Measurements from ENCODE around the gene RFPL1.
"Not testable (repeated sequence)": the region's sequence is repeated elsewhere in the genome, so short reads cannot be mapped to it uniquely, and the experiment has no call there.

The RFPL1 gene

GRCh38 chr22:29412772-29413171, 25.6 kb upstream of the RFPL1 start:
- not testable (repeated sequence) for H3K27me3 ChIP-seq (ENCODE audit: insufficient read depth, low read length); H3K36me3 ChIP-seq (ENCODE audit: insufficient read depth, low read depth, low read length); H3K27ac ChIP-seq (ENCODE audit: low read length); H3K9ac ChIP-seq (ENCODE audit: low read depth, low read length); H3K9me3 ChIP-seq (ENCODE audit: insufficient read depth, low read depth, low read length); H3K4me1 ChIP-seq (ENCODE audit: insufficient read depth, low read length); H3K4me3 ChIP-seq (ENCODE audit: low read length)

- not testable (repeated sequence) for H3K27ac ChIP-seq (ENCODE audit: low read length); H3K36me3 ChIP-seq (ENCODE audit: insufficient read depth, low read depth, low read length); H3K9ac ChIP-seq (ENCODE audit: low read depth, low read length); H3K9me3 ChIP-seq (ENCODE audit: insufficient read depth, low read depth, low read length); H3K4me1 ChIP-seq (ENCODE audit: insufficient read depth, low read length); H3K27me3 ChIP-seq (ENCODE audit: insufficient read depth, low read length); H3K4me3 ChIP-seq (ENCODE audit: low read length)
These were observed 23.3 kb upstream of the RFPL1 start for GRCh38 chr22:29414951-29415591.

GRCh38 chr22:29418704-29419103, 19.7 kb upstream of the RFPL1 start:
- H3K36me3 ChIP-seq (ENCODE audit: insufficient read depth, low read depth, low read length); H3K27me3 ChIP-seq (ENCODE audit: insufficient read depth, low read length); H3K9me3 ChIP-seq (ENCODE audit: insufficient read depth, low read depth, low read length); H3K9ac ChIP-seq (ENCODE audit: low read depth, low read length); H3K4me1 ChIP-seq (ENCODE audit: insufficient read depth, low read length); H3K4me3 ChIP-seq (ENCODE audit: low read length); H3K27ac ChIP-seq (ENCODE audit: low read length): not testable (repeated sequence)

DNA sequence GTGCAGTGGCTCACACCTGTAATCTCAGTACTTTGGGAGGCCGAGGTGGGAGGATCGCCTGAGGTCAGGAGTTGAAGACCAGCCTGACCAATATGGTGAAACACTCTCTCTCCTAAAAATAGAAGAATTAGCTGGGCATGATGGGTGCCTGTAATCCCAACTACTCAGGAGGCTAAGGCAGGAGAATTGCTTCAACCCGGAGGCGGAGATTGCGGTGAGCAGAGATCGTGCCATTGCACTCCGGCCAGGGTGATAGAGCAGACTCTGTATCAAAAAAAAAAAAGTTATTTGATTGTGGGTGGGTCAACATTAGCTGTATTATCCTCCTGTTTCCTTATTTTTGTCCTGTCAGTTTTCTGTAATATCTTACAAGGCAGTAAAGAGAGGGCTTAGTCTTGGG, 11.9 kb upstream of the RFPL1 start:
- Histone ChIP-seq H3K27me3 (ENCODE audit: insufficient read depth, low read length) (no peaks in the 10 kb centered on the region), H3K9me3 (ENCODE audit: insufficient read depth, low read depth, low read length) (no peaks in the 10 kb centered on the region), H3K4me3 (ENCODE audit: low read length) (no peak overlapping the region), H3K27ac (ENCODE audit: low read length) (no peak overlapping the region), H3K4me1 (ENCODE audit: insufficient read depth, low read length) (peaks cover 2% of the 10 kb centered on the region; the same call in 1 of the 2 replicates), H3K36me3 (ENCODE audit: insufficient read depth, low read depth, low read length) (no peaks in the 10 kb centered on the region), H3K9ac (ENCODE audit: low read depth, low read length) (no peak overlapping the region)

- Histone ChIP-seq H3K9ac (ENCODE audit: low read depth, low read length) (no peak overlapping the region), H3K9me3 (ENCODE audit: insufficient read depth, low read depth, low read length) (no peaks in the 10 kb centered on the region), H3K4me1 (ENCODE audit: insufficient read depth, low read length) (peaks cover 2% of the 10 kb centered on the region; the same call in 1 of the 2 replicates), H3K36me3 (ENCODE audit: insufficient read depth, low read depth, low read length) (no peaks in the 10 kb centered on the region), H3K27me3 (ENCODE audit: insufficient read depth, low read length) (no peaks in the 10 kb centered on the region), H3K27ac (ENCODE audit: low read length) (no peak overlapping the region), H3K4me3 (ENCODE audit: low read length) (no peak overlapping the region)
These were observed 11.1 kb upstream of the RFPL1 start for GRCh38 chr22:29427176-29427760.

- Histone ChIP-seq H3K4me1 (ENCODE audit: insufficient read depth, low read length) (peaks cover 2% of the 10 kb centered on the region; the same call in 1 of the 2 replicates), H3K9me3 (ENCODE audit: insufficient read depth, low read depth, low read length) (no peaks in the 10 kb centered on the region), H3K27ac (ENCODE audit: low read length) (no peak overlapping the region)
These were observed 6.4 kb upstream of the RFPL1 start for GRCh38 chr22:29431986-29432385.

GRCh38 chr22:29433856-29434255, 4.5 kb upstream of the RFPL1 start:
- Histone ChIP-seq H3K36me3 (ENCODE audit: insufficient read depth, low read depth, low read length) (no peaks in the 10 kb centered on the region), H3K27me3 (ENCODE audit: insufficient read depth, low read length) (no peaks in the 10 kb centered on the region)

More at GRCh38 chr22:29431986-29432385, 6.4 kb upstream of the RFPL1 start:
- Histone ChIP-seq H3K36me3 (ENCODE audit: insufficient read depth, low read depth, low read length) (no peaks in the 10 kb centered on the region), H3K4me3 (ENCODE audit: low read length) (no peak overlapping the region), H3K9ac (ENCODE audit: low read depth, low read length) (no peak overlapping the region), H3K27me3 (ENCODE audit: insufficient read depth, low read length) (no peaks in the 10 kb centered on the region)

GRCh38 chr22:29434288-29434687, 4.1 kb upstream of the RFPL1 start:
- no peaks in the 10 kb centered on the region for H3K27me3 ChIP-seq (ENCODE audit: insufficient read depth, low read length)
- H3K9me3 ChIP-seq (ENCODE audit: insufficient read depth, low read depth, low read length): no peaks in the 10 kb centered on the region

More at GRCh38 chr22:29433856-29434255, 4.5 kb upstream of the RFPL1 start:
- Histone ChIP-seq H3K27ac (ENCODE audit: low read length) (no peak overlapping the region), H3K4me3 (ENCODE audit: low read length) (no peak overlapping the region), H3K4me1 (ENCODE audit: insufficient read depth, low read length) (peaks cover 2% of the 10 kb centered on the region; the same call in 1 of the 2 replicates), H3K9ac (ENCODE audit: low read depth, low read length) (no peak overlapping the region), H3K9me3 (ENCODE audit: insufficient read depth, low read depth, low read length) (no peaks in the 10 kb centered on the region)

GRCh38 chr22:29435236-29436136, 2.9 kb upstream of the RFPL1 start:
- Histone ChIP-seq H3K4me3 (ENCODE audit: low read length) (no peak overlapping the region), H3K4me1 (ENCODE audit: insufficient read depth, low read length) (peaks cover 5% of the 10 kb centered on the region; the same call in 1 of the 2 replicates), H3K27ac (ENCODE audit: low read length) (no peak overlapping the region), H3K9ac (ENCODE audit: low read depth, low read length) (no peak overlapping the region), H3K27me3 (ENCODE audit: insufficient read depth, low read length) (no peaks in the 10 kb centered on the region), H3K9me3 (ENCODE audit: insufficient read depth, low read depth, low read length) (no peaks in the 10 kb centered on the region), H3K36me3 (ENCODE audit: insufficient read depth, low read depth, low read length) (no peaks in the 10 kb centered on the region)

More at GRCh38 chr22:29434288-29434687, 4.1 kb upstream of the RFPL1 start:
- H3K36me3 ChIP-seq (ENCODE audit: insufficient read depth, low read depth, low read length): no peaks in the 10 kb centered on the region
- peaks cover 2% of the 10 kb centered on the region; the same call in 1 of the 2 replicates for H3K4me1 ChIP-seq (ENCODE audit: insufficient read depth, low read length)
- H3K4me3 ChIP-seq (ENCODE audit: low read length): no peak overlapping the region
- no peak overlapping the region for H3K27ac ChIP-seq (ENCODE audit: low read length)
- no peak overlapping the region for H3K9ac ChIP-seq (ENCODE audit: low read depth, low read length)

DNA sequence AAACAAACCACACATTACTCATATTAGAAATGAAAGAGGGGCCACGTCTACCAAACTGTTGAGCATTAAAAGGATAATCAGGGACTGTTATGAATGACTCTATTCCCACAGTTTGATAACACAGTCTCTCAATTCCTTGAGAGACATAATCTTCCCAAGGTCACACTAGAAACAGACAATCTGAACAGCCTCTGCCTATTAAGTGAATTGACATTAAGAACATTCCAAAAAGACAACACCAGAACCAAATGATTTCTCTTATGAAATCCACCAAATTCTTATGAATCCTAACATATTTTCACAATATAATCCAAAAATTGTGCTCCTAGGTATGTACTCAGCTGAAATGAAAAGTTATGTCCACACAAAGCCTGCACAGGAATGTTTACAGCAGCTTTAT, 4.6 kb downstream of the RFPL1 start:
- H3K36me3 ChIP-seq (ENCODE audit: insufficient read depth, low read depth, low read length): no peaks in the 10 kb centered on the region
- no peak overlapping the region for H3K9ac ChIP-seq (ENCODE audit: low read depth, low read length)
- no peaks in the 10 kb centered on the region for H3K27me3 ChIP-seq (ENCODE audit: insufficient read depth, low read length)
- no peaks in the 10 kb centered on the region for H3K9me3 ChIP-seq (ENCODE audit: insufficient read depth, low read depth, low read length)
- no peak overlapping the region for H3K4me3 ChIP-seq (ENCODE audit: low read length)
- H3K27ac ChIP-seq (ENCODE audit: low read length): no peak overlapping the region
- 0 out of 2 replicates have a peak, but pooled peaks cover 3% of the 10 kb centered on the region for H3K4me1 ChIP-seq (ENCODE audit: insufficient read depth, low read length)

- Histone ChIP-seq H3K27ac (ENCODE audit: low read length) (no peak overlapping the region), H3K4me3 (ENCODE audit: low read length) (no peak overlapping the region), H3K9me3 (ENCODE audit: insufficient read depth, low read depth, low read length) (no peaks in the 10 kb centered on the region), H3K4me1 (ENCODE audit: insufficient read depth, low read length) (0 out of 2 replicates have a peak, but pooled peaks cover 3% of the 10 kb centered on the region), H3K27me3 (ENCODE audit: insufficient read depth, low read length) (no peaks in the 10 kb centered on the region), H3K36me3 (ENCODE audit: insufficient read depth, low read depth, low read length) (no peaks in the 10 kb centered on the region), H3K9ac (ENCODE audit: low read depth, low read length) (no peak overlapping the region)
These were observed 5.1 kb downstream of the RFPL1 start for GRCh38 chr22:29443452-29443851.

Measured in iPS-20b (cell line).